Brain microvascular endothelial cell (primary cell): ENCODE measurements around the gene DLGAP4.
"Not testable (repeated sequence)": the region's sequence is repeated elsewhere in the genome, so short reads cannot be mapped to it uniquely, and the experiment has no call there.

ENCODE experiments used
- DNase-seq: peaks from one replicate; pipeline ENCODE4 v3.0.0-alpha.2; 2020
- H3K27ac ChIP-seq: fragments of 250-450 bp; sonication (Bioruptor Pico); 2 replicates; pipeline ENCODE4 v1.5.1; 2020; ENCODE audit warnings: mild to moderate bottlenecking, moderate library complexity
- H3K27me3 ChIP-seq: fragments of 250-450 bp; sonication (Bioruptor Pico); replicated peaks from 2 replicates; pipeline ENCODE4 v1.5.1; 2020; ENCODE audit warnings: mild to moderate bottlenecking
- H3K36me3 ChIP-seq: fragments of 250-450 bp; sonication (Bioruptor Pico); replicated peaks from 2 replicates; pipeline ENCODE4 v1.5.1; 2020; ENCODE audit warnings: mild to moderate bottlenecking
- H3K4me3 ChIP-seq: 2 replicates; pipeline ENCODE4 v1.5.1; 2011; ENCODE audit warnings: low read depth, mild to moderate bottlenecking, control low read depth, low read length, moderate library complexity
- CTCF ChIP-seq: IDR thresholded peaks from 2 replicates; pipeline ENCODE4 v1.5.1; 2011; ENCODE audit warnings: low read depth, mild to moderate bottlenecking, moderate library complexity, low read length, control low read depth, inconsistent platforms; ENCODE audit errors: missing control alignments
- in situ Hi-C: cut with HindIII; loops from 2 replicates; pipeline ENCODE4 v1.10.0; 2017; ENCODE audit warnings: low sequenced_read_pairs, low pct_ligation_motif_present

Gene DLGAP4

GRCh38 chr20:36378686-36379085, 72.5 kb downstream of the DLGAP4 start:
- in situ Hi-C loops = no loop called here
- H3K36me3 ChIP-seq = no peaks in the 10 kb centered on the region

GRCh38 chr20:36379914-36380313, 73.8 kb downstream of the DLGAP4 start:
- in situ Hi-C loops, H3K4me3 ChIP-seq, H3K27me3 ChIP-seq, H3K27ac ChIP-seq, DNase-seq, H3K36me3 ChIP-seq: not testable (repeated sequence)

More at GRCh38 chr20:36378686-36379085, 72.5 kb downstream of the DLGAP4 start:
- no peak overlapping the region for H3K4me3 ChIP-seq
- H3K27ac ChIP-seq = no peak overlapping the region
- no peak for TF ChIP-seq CTCF
- no peaks in the 10 kb centered on the region for H3K27me3 ChIP-seq
- no peak for DNase-seq

- no peak overlapping the region for H3K4me3 ChIP-seq
- no peak overlapping the region for H3K27ac ChIP-seq
- no peaks in the 10 kb centered on the region for H3K36me3 ChIP-seq
- peak; percentile 8 for DNase-seq
- in situ Hi-C loops = no loop called here
- TF ChIP-seq CTCF = peak; percentile 56
- no peaks in the 10 kb centered on the region for H3K27me3 ChIP-seq
Observed at GRCh38 chr20:36384022-36384619, 78.0 kb downstream of the DLGAP4 start.

GRCh38 chr20:36385503-36385902, 79.4 kb downstream of the DLGAP4 start:
- Histone ChIP-seq H3K36me3 (no peaks in the 10 kb centered on the region), H3K27ac (no peak overlapping the region), H3K27me3 (no peaks in the 10 kb centered on the region), H3K4me3 (no peak overlapping the region)
- in situ Hi-C loops = no loop called here
- DNase-seq = no peak
- TF ChIP-seq CTCF = no peak

- no peak for TF ChIP-seq CTCF
- Histone ChIP-seq H3K27ac (no peak overlapping the region), H3K4me3 (no peak overlapping the region), H3K27me3 (no peaks in the 10 kb centered on the region), H3K36me3 (no peaks in the 10 kb centered on the region)
- no peak for DNase-seq
- in situ Hi-C loops = no loop called here
Observed at GRCh38 chr20:36386236-36386635, 80.1 kb downstream of the DLGAP4 start.

GRCh38 chr20:36390269-36390668, 84.1 kb downstream of the DLGAP4 start:
- Histone ChIP-seq H3K27ac (no peak overlapping the region), H3K36me3 (no peaks in the 10 kb centered on the region), H3K27me3 (no peaks in the 10 kb centered on the region), H3K4me3 (no peak overlapping the region)
- DNase-seq = no peak
- in situ Hi-C loops = no loop called here
- TF ChIP-seq CTCF = no peak
